A549 (cell line): Measurements from ENCODE around the gene ASCL5. TPM values are rescaled to one million over a fixed set of nuclear protein-coding genes. Genes with fewer than 3 reads are reported as not detected.

ENCODE experiments used
- ATAC-seq, 2 experiments: fragments of 200-7000 bp in 1 of 2; fragments of >200 bp in 1 of 2; cut with Nextera tagmentation in 1 of 2; cut with Tn5 transposase in 1 of 2; 3 replicates each; pipeline versions ENCODE4 v1.8.0 to v1.9.1; 2018 to 2020; ENCODE audit warnings: mild to moderate bottlenecking in 1 of 2, moderate library complexity in 1 of 2
- CTCF ChIA-PET: fragments of 300-600 bp; sonication (Branson Sonifier 250); formaldehyde crosslinking; extraction: SDS; loops from one replicate; lab custom pipeline; 2021; ENCODE audit warnings: antibody characterized with exemption, inconsistent platforms; lab: Yijun Ruan, JAX
- POLR2A ChIA-PET: fragments of 350-600 bp; formaldehyde crosslinking; extraction: SDS; loops from one replicate; lab custom pipeline; 2021; ENCODE audit warnings: antibody characterized with exemption, inconsistent platforms; lab: Yijun Ruan, JAX
- DNase-seq, 2 experiments: peaks; one replicate each; pipeline versions ENCODE4 v3.0.0 to v3.0.0-alpha.2; 2011 to 2016; ENCODE audit warnings: low read depth in 1 of 2, low spot score in 1 of 2
- FAIRE-seq: peaks from 2 replicates; lab custom pipeline; 2011; peaks lifted over from hg19 to GRCh38; lab: Jason Lieb, UNC
- H3K27ac ChIP-seq, 2 experiments: fragments of >200 bp; sonication (Bioruptor Twin); formaldehyde crosslinking; 3 replicates each; pipeline ENCODE4 v1.5.1; 2016 to 2017
- H3K4me1 ChIP-seq: fragments of >200 bp; sonication (Bioruptor Twin); formaldehyde crosslinking; 3 replicates; pipeline ENCODE4 v1.6.1; 2016
- H3K4me2 ChIP-seq: fragments of >200 bp; sonication (Bioruptor Twin); formaldehyde crosslinking; 3 replicates; pipeline ENCODE4 v1.6.1; 2016
- H3K4me3 ChIP-seq: fragments of >200 bp; sonication (Bioruptor Twin); formaldehyde crosslinking; 3 replicates; pipeline ENCODE4 v1.5.1; 2016
- H3K9me3 ChIP-seq: fragments of >200 bp; sonication (Bioruptor Twin); formaldehyde crosslinking; 3 replicates; pipeline ENCODE4 v1.6.1; 2016
- ATOH8 ChIP-seq: fragments of 250-450 bp; sonication (Bioruptor Pico); IDR thresholded peaks from 2 replicates; pipeline ENCODE4 v1.5.0; 2020; ENCODE audit warnings: low read depth, mild to moderate bottlenecking, moderate library complexity
- CBX2 ChIP-seq: fragments of 200-600 bp; sonication (generic); IDR thresholded peaks from 2 replicates; pipeline ENCODE4 v1.6.1; 2016; ENCODE audit warnings: low read depth, mild to moderate bottlenecking, borderline replicate concordance
- CBX8 ChIP-seq: fragments of 200-600 bp; sonication (generic); IDR thresholded peaks from 2 replicates; pipeline ENCODE4 v1.6.1; 2016
- EHMT2 ChIP-seq: fragments of 200-600 bp; sonication (generic); IDR thresholded peaks from 2 replicates; pipeline ENCODE4 v1.6.1; 2016; ENCODE audit warnings: antibody characterized with exemption, low read depth, mild to moderate bottlenecking, moderate library complexity
- EP300 ChIP-seq, 2 experiments: fragments of >200 bp; sonication (Bioruptor Twin); formaldehyde crosslinking; IDR thresholded peaks; 2 replicates in 1 of 2; 3 replicates in 1 of 2; pipeline ENCODE4 v1.6.1; 2016 to 2017
- GATA3 ChIP-seq: IDR thresholded peaks from 2 replicates; pipeline ENCODE4 v1.6.1; 2012; ENCODE audit warnings: borderline replicate concordance
- HOXA7 ChIP-seq: fragments of 250-450 bp; sonication (Bioruptor Pico); IDR thresholded peaks from 2 replicates; pipeline ENCODE4 v1.5.0; 2020; ENCODE audit warnings: mild to moderate bottlenecking, moderate library complexity
- HOXB13 ChIP-seq: fragments of 250-450 bp; sonication (Bioruptor Pico); IDR thresholded peaks from 2 replicates; pipeline ENCODE4 v1.5.0; 2020; ENCODE audit warnings: low read depth, mild to moderate bottlenecking, moderate library complexity
- JUN ChIP-seq, 2 experiments: fragments of >200 bp; sonication (Bioruptor Twin); formaldehyde crosslinking; IDR thresholded peaks; 2 replicates in 1 of 2; 3 replicates in 1 of 2; pipeline ENCODE4 v1.6.1; 2016 to 2017
- KDM1A ChIP-seq: fragments of 200-600 bp; sonication (generic); IDR thresholded peaks from 2 replicates; pipeline ENCODE4 v1.6.1; 2016; ENCODE audit warnings: low read depth, mild to moderate bottlenecking
- KDM5A ChIP-seq: fragments of 200-600 bp; sonication (generic); IDR thresholded peaks from 2 replicates; pipeline ENCODE4 v1.6.1; 2016; ENCODE audit warnings: antibody characterized with exemption, mild to moderate bottlenecking
- MAX ChIP-seq: IDR thresholded peaks from 2 replicates; pipeline ENCODE4 v1.6.1; 2012
- MYC ChIP-seq: IDR thresholded peaks from 2 replicates; pipeline ENCODE4 v1.6.1; 2012; ENCODE audit warnings: mild to moderate bottlenecking, inconsistent platforms, low read length, improper control_type of control experiment, borderline replicate concordance
- NFE2L2 ChIP-seq: fragments of 150-350 bp; conservative IDR thresholded peaks from 2 replicates; pipeline ENCODE4 v1.6.1; 2014; ENCODE audit warnings: low read length
- PHF8 ChIP-seq: fragments of 200-600 bp; sonication (generic); IDR thresholded peaks from 2 replicates; pipeline ENCODE4 v1.6.1; 2016; ENCODE audit warnings: low read depth, mild to moderate bottlenecking, antibody characterized with exemption, moderate library complexity, borderline replicate concordance
- POLR2AphosphoS2 ChIP-seq: conservative IDR thresholded peaks from 2 replicates; pipeline ENCODE4 v1.6.1; 2012; ENCODE audit warnings: low read length, improper control_type of control experiment, inconsistent platforms
- RAD21 ChIP-seq, 2 experiments: fragments of >200 bp in 1 of 2; sonication (Bioruptor Twin) in 1 of 2; formaldehyde crosslinking in 1 of 2; IDR thresholded peaks in 1 of 2; conservative IDR thresholded peaks in 1 of 2; 2 replicates in 1 of 2; 3 replicates in 1 of 2; pipeline ENCODE4 v1.6.1; 2012 to 2018; ENCODE audit warnings: inconsistent platforms in 1 of 2
- RFX5 ChIP-seq: fragments of 450-650 bp; IDR thresholded peaks from 2 replicates; pipeline ENCODE4 v1.7.1; 2014; ENCODE audit warnings: antibody characterized with exemption, mild to moderate bottlenecking, moderate library complexity
- RNF2 ChIP-seq: fragments of 200-600 bp; sonication (generic); IDR thresholded peaks from 2 replicates; pipeline ENCODE4 v1.6.1; 2016; ENCODE audit warnings: low read depth, mild to moderate bottlenecking, antibody characterized with exemption, moderate library complexity, borderline replicate concordance
- SMC3 ChIP-seq: fragments of >200 bp; sonication (Bioruptor Twin); formaldehyde crosslinking; IDR thresholded peaks from 3 replicates; pipeline ENCODE4 v1.6.1; 2018; ENCODE audit warnings: inconsistent platforms
- SREBF2 ChIP-seq: fragments of 450-650 bp; IDR thresholded peaks from 2 replicates; pipeline ENCODE4 v1.6.1; 2014; ENCODE audit warnings: mild to moderate bottlenecking, moderate library complexity
- TP53 ChIP-seq: fragments of 250-450 bp; sonication (Bioruptor Pico); IDR thresholded peaks from 2 replicates; pipeline ENCODE4 v1.5.0; 2021; ENCODE audit warnings: mild to moderate bottlenecking, moderate library complexity
- ZNF302 ChIP-seq: fragments of 250-450 bp; sonication (Bioruptor Pico); IDR thresholded peaks from 2 replicates; pipeline ENCODE4 v1.9.0; 2021; ENCODE audit warnings: inconsistent platforms, mild to moderate bottlenecking, moderate library complexity
- WGBS: methylation state at CpG from one replicate; pipeline ENCODE4 v1.1.6; 2017; ENCODE audit errors: missing lambda C conversion rate; 5-methylcytosine and 5-hydroxymethylcytosine counted together
- polyA plus RNA-seq, 4 experiments: library from polyadenylated mRNA; depleted of rRNA in 3 of 4; stranded (reverse); fragments of >200 nt; fragmentation: RNase III in 1 of 4; extraction: RNeasy Plus Mini Kit Qiagen cat#74134 plus additional on column Dnase treatment in 1 of 4; gene quantifications; 2 replicates in 3 of 4; 3 replicates in 1 of 4; pipeline ENCODE4 v1.2.3, GENCODE V29; 2011 to 2017
- TF ChIP-seq, protein P1 (sequence below): fragments of >200 bp; sonication (Bioruptor Twin); formaldehyde crosslinking; IDR thresholded peaks from 3 replicates; pipeline ENCODE4 v1.6.1; 2016
- TF ChIP-seq, protein P2 (sequence below): fragments of 150-350 bp; IDR thresholded peaks from 2 replicates; pipeline ENCODE4 v1.6.1; 2014; ENCODE audit warnings: low read depth, mild to moderate bottlenecking, low read length

ASCL5 gene
- polyA plus RNA-seq, 2 of the 4 experiments (the other 2 are of a cell fraction), result 0.09 TPM; not detected in 1

DNA sequence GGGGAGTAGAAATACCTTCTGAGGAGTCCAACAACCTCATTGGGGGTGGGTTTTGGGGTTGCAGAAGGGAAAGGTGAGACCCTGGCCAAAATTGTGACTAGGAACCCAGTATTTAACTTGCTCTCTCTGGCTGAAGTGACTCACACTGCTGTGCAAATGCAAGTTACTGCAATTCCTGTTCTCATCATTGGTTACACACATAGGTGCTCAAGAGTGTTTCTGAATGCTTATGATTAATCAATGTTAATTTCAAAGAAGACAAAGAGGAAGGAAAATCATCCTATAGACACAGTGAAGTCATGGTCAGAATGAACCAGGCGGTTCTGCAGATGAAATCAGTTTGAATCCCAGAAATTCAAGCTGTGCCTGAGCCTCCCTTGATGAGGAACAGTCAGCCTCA lies 3.1 kb downstream of the ASCL5 start:
- WGBS, result 64% methylated on average over 1 of the region's 1 CpG
- Histone ChIP-seq H3K4me2 (no peak overlapping the region), H3K4me3 (no peak overlapping the region), H3K4me1 (peaks cover 19% of the 10 kb centered on the region; the same call in 2 of the 3 replicates), H3K9me3 (no peaks in the 10 kb centered on the region), H3K27ac (no peak overlapping the region)
- no peak for DNase-seq
- no peak for TF ChIP-seq MYC
- no peak for TF ChIP-seq GATA3
- TF ChIP-seq RFX5, result no peak
- TF ChIP-seq KDM1A, result no peak
- no peak for TF ChIP-seq PHF8
- no peak for TF ChIP-seq ATOH8
- TF ChIP-seq MAX, result no peak
- no peak for FAIRE-seq
- ATAC-seq, result no peak
- ChIA-PET POLR2A (no interaction called here), CTCF (interaction anchor here (1.2 to 2.0 kb wide), 4 partner anchors 9 to 39 kb away, joined by 4 to 6 read pairs (median 4); no protein-coding TSS in a partner anchor)

GRCh38 chr1:201122321-201122957 lies 4.5 kb downstream of the ASCL5 start:
- FAIRE-seq (no peak), ATAC-seq (no peak), DNase-seq (no peak)
- H3K4me2 ChIP-seq, result no peak overlapping the region
- WGBS, result 72% methylated on average over 10 of the region's 10 CpGs
- ChIA-PET CTCF (interaction anchor here (1.5 to 1.6 kb wide), 2 partner anchors 9 to 38 kb away, joined by 5 to 8 read pairs; no protein-coding TSS in a partner anchor), POLR2A (no interaction called here)
- no peak overlapping the region for H3K4me3 ChIP-seq
- H3K9me3 ChIP-seq, result no peaks in the 10 kb centered on the region
- TF ChIP-seq HOXB13 (CRISPR knock-in tag), result no peak
- no peak for TF ChIP-seq SMC3
- TF ChIP-seq RNF2, result no peak
- no peak for TF ChIP-seq ZNF302
- no peak for TF ChIP-seq EP300 (IDR thresholded peaks at IDR 0.05)
- TF ChIP-seq KDM5A, result no peak
- no peak for TF ChIP-seq RFX5
- TF ChIP-seq RAD21 (conservative IDR thresholded peaks at IDR 0.05 in 1 of 2, IDR thresholded peaks at IDR 0.05 in 1 of 2), result no peak
- no peak for TF ChIP-seq POLR2AphosphoS2
- TF ChIP-seq CBX8, result no peak
- TF ChIP-seq CBX2, result no peak
- no peak for TF ChIP-seq EHMT2
- TF ChIP-seq, protein P1, sequence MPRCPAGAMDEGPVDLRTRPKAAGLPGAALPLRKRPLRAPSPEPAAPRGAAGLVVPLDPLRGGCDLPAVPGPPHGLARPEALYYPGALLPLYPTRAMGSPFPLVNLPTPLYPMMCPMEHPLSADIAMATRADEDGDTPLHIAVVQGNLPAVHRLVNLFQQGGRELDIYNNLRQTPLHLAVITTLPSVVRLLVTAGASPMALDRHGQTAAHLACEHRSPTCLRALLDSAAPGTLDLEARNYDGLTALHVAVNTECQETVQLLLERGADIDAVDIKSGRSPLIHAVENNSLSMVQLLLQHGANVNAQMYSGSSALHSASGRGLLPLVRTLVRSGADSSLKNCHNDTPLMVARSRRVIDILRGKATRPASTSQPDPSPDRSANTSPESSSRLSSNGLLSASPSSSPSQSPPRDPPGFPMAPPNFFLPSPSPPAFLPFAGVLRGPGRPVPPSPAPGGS, result no peak
- TF ChIP-seq NFE2L2, result no peak
- TF ChIP-seq TP53, result no peak
- TF ChIP-seq, protein P2, sequence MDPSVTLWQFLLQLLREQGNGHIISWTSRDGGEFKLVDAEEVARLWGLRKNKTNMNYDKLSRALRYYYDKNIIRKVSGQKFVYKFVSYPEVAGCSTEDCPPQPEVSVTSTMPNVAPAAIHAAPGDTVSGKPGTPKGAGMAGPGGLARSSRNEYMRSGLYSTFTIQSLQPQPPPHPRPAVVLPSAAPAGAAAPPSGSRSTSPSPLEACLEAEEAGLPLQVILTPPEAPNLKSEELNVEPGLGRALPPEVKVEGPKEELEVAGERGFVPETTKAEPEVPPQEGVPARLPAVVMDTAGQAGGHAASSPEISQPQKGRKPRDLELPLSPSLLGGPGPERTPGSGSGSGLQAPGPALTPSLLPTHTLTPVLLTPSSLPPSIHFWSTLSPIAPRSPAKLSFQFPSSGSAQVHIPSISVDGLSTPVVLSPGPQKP, result no peak
- no peak for TF ChIP-seq SREBF2
- no peak for TF ChIP-seq MAX
- no peak for TF ChIP-seq HOXA7 (CRISPR knock-in tag)
- TF ChIP-seq JUN (IDR thresholded peaks at IDR 0.05), result no peak
- peaks cover 17% of the 10 kb centered on the region; the same call in 2 of the 3 replicates for H3K4me1 ChIP-seq
- no peak overlapping the region for H3K27ac ChIP-seq
